ENCODE data around the gene ROBO1.

GRCh38 chr3:79651536-79652065 lies 116.2 kb downstream of the ROBO1 start:
- TF ChIP-seq CTCF (IDR thresholded peaks at IDR 0.05) = no peak
- TF ChIP-seq POLR2A (IDR thresholded peaks at IDR 0.05) = no peak
